Activated B cell treated with CpG ODN at 0.5 μM for 24 hours (primary cell): ENCODE data around the gene MTHFD1L. TPM values are rescaled to one million over a fixed set of nuclear protein-coding genes. Genes with fewer than 3 reads are reported as not detected.

ENCODE experiments used
- ATAC-seq: fragments of 200-7000 bp; cut with Tn5 transposase; one replicate; pipeline ENCODE4 v1.10.0; 2021; ENCODE audit warnings: low read depth, mild to moderate bottlenecking, moderate library complexity
- CTCF ChIA-PET: fragments of 350-600 bp; sonication (Branson Sonifier 250); formaldehyde crosslinking; loops from one replicate; lab custom pipeline; 2021; ENCODE audit warnings: antibody characterized with exemption; lab: Charles Lee
- POLR2A ChIA-PET: fragments of 350-600 bp; sonication (Branson Sonifier 250); formaldehyde crosslinking; loops from one replicate; lab custom pipeline; 2021; ENCODE audit warnings: antibody characterized with exemption; lab: Charles Lee
- DNase-seq: peaks from one replicate; pipeline ENCODE4 v3.0.0; 2022
- H3K27ac Mint-ChIP-seq: one replicate; pipeline ENCODE4 v1.8.0; 2020; ENCODE audit warnings: mixed read lengths
- H3K27me3 Mint-ChIP-seq: one replicate; pipeline ENCODE4 v1.8.0; 2021; ENCODE audit warnings: mixed read lengths
- H3K36me3 Mint-ChIP-seq: one replicate; pipeline ENCODE4 v1.8.0; 2021; ENCODE audit warnings: low read depth, mixed read lengths
- H3K4me1 Mint-ChIP-seq: one replicate; pipeline ENCODE4 v1.8.0; 2021; ENCODE audit warnings: mixed read lengths
- H3K4me3 Mint-ChIP-seq: one replicate; pipeline ENCODE4 v1.8.0; 2020; ENCODE audit warnings: mild to moderate bottlenecking, mixed read lengths
- H3K9me3 Mint-ChIP-seq: one replicate; pipeline ENCODE4 v1.8.0; 2020; ENCODE audit warnings: mixed read lengths
- CTCF ChIP-seq: fragments of 200-600 bp; IDR thresholded peaks from one replicate; pipeline ENCODE4 v1.8.0; 2022; ENCODE audit warnings: antibody characterized with exemption, mild to moderate bottlenecking
- intact Hi-C: fragments of 100-400 bp; cut with micrococcal nuclease; formaldehyde crosslinking; loops from one replicate; pipeline ENCODE4 v1.15.1; 2024
- total RNA-seq: library from RNA; stranded (reverse); gene quantifications from 2 replicates; pipeline ENCODE4 v1.2.3, GENCODE V29; 2022

Gene MTHFD1L
- total RNA-seq, 1 donor from 2014 or later: 60.4 TPM

DNA sequence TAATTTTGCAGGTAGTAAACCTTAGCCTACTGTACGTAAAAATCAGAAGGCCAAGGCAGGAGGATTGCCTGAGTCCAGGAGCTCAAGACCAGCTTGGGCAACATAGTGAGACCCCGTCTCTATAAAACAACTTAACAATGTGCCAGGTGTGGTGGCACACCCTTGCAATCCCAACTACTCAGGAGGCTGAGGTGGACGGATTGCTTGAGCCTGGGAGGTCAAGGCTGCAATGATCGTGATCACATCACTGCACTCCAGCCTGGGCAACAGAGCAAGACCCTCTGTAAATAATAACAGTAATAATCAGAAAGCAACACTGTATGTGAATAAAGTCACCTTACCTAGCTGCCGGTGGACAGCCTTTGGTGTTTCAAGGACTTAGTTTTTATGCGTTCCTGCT lies 48.9 kb downstream of the MTHFD1L start:
- ATAC-seq (no peak), DNase-seq (no peak)
- peaks cover 3% of the 10 kb centered on the region for H3K9me3 Mint-ChIP-seq
- intact Hi-C loops: no loop called here
- H3K4me1 Mint-ChIP-seq: no peaks in the 10 kb centered on the region
- TF ChIP-seq CTCF: no peak
- ChIA-PET POLR2A (no interaction called here), CTCF (interaction anchor here (0.6 kb wide), 1 partner anchor 828 kb away, joined by 4 read pairs; no protein-coding TSS in a partner anchor)
- H3K27ac Mint-ChIP-seq: no peak overlapping the region
- no peak overlapping the region for H3K4me3 Mint-ChIP-seq
- H3K36me3 Mint-ChIP-seq: peaks cover 44% of the 10 kb centered on the region
- no peaks in the 10 kb centered on the region for H3K27me3 Mint-ChIP-seq

DNA sequence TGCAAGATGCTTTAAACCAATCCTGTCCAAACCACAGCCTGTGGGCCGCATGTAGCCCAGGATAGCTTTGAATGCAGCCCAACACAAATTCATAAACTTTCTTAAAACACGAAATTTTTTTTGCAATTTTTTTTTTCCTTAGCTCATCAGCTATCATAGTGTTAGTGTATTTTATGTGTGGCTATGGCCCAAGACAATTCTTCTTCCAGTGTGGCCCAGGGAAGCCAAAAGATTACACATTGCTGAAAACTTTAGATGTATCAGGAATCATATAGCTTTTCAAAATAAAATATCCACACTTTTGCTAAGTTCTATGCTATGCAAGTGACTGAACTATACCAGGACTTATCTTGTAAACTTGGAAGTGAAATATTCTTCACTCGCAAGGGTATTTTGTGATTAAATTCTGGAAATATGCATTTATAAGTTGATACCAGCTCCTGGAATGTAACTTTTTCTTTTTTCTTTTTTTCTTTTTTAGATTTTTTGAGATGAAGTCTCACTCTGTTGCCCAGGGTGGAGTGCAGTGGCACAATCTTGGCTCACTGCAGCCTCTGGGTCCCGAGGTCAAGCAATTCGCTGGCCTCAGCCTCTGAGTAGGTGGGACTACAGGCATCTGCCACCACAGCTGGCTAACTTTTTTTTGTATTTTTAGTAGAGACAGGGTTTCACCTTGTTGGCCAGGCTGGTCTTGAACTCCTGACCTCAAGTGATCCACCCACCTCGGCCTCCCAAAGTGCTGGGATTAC lies 49.8 kb downstream of the MTHFD1L start:
- Mint-ChIP-seq H3K27ac (no peak overlapping the region), H3K9me3 (peaks cover 3% of the 10 kb centered on the region), H3K4me1 (no peaks in the 10 kb centered on the region), H3K4me3 (no peak overlapping the region), H3K36me3 (peaks cover 45% of the 10 kb centered on the region), H3K27me3 (no peaks in the 10 kb centered on the region)
- intact Hi-C loops: no loop called here
- DNase-seq (no peak), ATAC-seq (no peak)
- ChIA-PET POLR2A (no interaction called here), CTCF (interaction anchor here (0.6 kb wide), 1 partner anchor 829 kb away, joined by 4 read pairs; no protein-coding TSS in a partner anchor)
- no peak for TF ChIP-seq CTCF

- DNase-seq: no peak
- no peak for TF ChIP-seq CTCF
- no peak overlapping the region for H3K27ac Mint-ChIP-seq
- peaks cover 41% of the 10 kb centered on the region for H3K36me3 Mint-ChIP-seq
- H3K9me3 Mint-ChIP-seq: peaks cover 3% of the 10 kb centered on the region
- ATAC-seq: no peak
- no peak overlapping the region for H3K4me3 Mint-ChIP-seq
- CTCF ChIA-PET: no interaction called here
- POLR2A ChIA-PET: no interaction called here
- no peaks in the 10 kb centered on the region for H3K4me1 Mint-ChIP-seq
- intact Hi-C loops: no loop called here
- H3K27me3 Mint-ChIP-seq: no peaks in the 10 kb centered on the region
Observed at GRCh38 chr6:150915880-150916265, 50.4 kb downstream of the MTHFD1L start.

- intact Hi-C loops: no loop called here
- Mint-ChIP-seq H3K36me3 (peaks cover 38% of the 10 kb centered on the region), H3K4me1 (peaks cover 7% of the 10 kb centered on the region), H3K4me3 (no peak overlapping the region), H3K9me3 (no peaks in the 10 kb centered on the region), H3K27ac (no peak overlapping the region), H3K27me3 (no peaks in the 10 kb centered on the region)
- no peak for TF ChIP-seq CTCF
- CTCF ChIA-PET: no interaction called here
- POLR2A ChIA-PET: no interaction called here
- DNase-seq: no peak
- ATAC-seq: no peak
Observed at GRCh38 chr6:150919938-150920337, 54.4 kb downstream of the MTHFD1L start.

- no peak for ATAC-seq
- CTCF ChIA-PET: no interaction called here
- no peak overlapping the region for H3K27ac Mint-ChIP-seq
Observed at GRCh38 chr6:150922137-150922536, 56.6 kb downstream of the MTHFD1L start.

More at GRCh38 chr6:150922137-150922536, 56.6 kb downstream of the MTHFD1L start:
- peaks cover 25% of the 10 kb centered on the region for H3K4me1 Mint-ChIP-seq
- intact Hi-C loops: no loop called here
- H3K4me3 Mint-ChIP-seq: no peak overlapping the region
- POLR2A ChIA-PET: no interaction called here
- H3K27me3 Mint-ChIP-seq: no peaks in the 10 kb centered on the region
- peaks cover 49% of the 10 kb centered on the region for H3K36me3 Mint-ChIP-seq
- TF ChIP-seq CTCF: no peak
- no peak for DNase-seq
- H3K9me3 Mint-ChIP-seq: no peaks in the 10 kb centered on the region
